Measurements from ENCODE around the gene FAM168A. TPM values are rescaled to one million over a fixed set of nuclear protein-coding genes. Genes with fewer than 3 reads are reported as not detected.

FAM168A gene
- total and polyA plus RNA-seq, 10 of the 15 experiments (the other 5 are each of a cell fraction or from before 2014, with no cell fraction given): 1.7 to 20.0 (median 10.0) TPM

DNA sequence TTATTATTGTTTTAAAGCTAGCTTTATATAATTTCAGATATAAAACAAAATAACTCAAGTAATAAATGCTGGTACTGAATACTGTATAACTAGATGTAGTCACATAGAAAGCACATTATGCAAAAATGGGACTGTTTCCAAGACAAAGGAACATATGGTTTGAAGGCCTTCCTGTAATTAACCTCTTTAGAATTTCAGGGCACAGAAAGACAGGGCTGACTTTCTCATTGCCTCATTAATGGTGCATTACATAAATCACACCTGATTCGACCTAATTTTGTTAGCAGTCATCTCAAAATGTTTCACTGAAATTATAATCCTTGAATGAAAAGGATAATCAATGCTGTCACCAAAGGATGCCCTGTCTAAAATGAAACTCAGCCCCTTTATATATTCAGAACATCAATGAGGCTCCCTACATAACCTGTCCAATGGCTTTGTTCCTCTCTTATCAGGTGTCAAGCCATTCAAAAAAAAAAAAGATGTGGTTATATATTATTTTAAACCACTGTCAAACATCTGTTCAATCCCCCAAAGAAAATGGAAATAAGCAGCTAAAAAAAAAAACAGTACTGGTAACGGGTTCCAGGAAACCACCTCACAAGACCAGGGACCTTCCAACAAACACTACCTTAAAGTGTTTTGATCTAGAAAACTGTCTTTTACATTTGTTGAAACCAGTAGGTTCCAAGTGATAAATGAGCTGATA is 77.4 kb downstream of the FAM168A start (continued):
- TF ChIP-seq, protein P1, sequence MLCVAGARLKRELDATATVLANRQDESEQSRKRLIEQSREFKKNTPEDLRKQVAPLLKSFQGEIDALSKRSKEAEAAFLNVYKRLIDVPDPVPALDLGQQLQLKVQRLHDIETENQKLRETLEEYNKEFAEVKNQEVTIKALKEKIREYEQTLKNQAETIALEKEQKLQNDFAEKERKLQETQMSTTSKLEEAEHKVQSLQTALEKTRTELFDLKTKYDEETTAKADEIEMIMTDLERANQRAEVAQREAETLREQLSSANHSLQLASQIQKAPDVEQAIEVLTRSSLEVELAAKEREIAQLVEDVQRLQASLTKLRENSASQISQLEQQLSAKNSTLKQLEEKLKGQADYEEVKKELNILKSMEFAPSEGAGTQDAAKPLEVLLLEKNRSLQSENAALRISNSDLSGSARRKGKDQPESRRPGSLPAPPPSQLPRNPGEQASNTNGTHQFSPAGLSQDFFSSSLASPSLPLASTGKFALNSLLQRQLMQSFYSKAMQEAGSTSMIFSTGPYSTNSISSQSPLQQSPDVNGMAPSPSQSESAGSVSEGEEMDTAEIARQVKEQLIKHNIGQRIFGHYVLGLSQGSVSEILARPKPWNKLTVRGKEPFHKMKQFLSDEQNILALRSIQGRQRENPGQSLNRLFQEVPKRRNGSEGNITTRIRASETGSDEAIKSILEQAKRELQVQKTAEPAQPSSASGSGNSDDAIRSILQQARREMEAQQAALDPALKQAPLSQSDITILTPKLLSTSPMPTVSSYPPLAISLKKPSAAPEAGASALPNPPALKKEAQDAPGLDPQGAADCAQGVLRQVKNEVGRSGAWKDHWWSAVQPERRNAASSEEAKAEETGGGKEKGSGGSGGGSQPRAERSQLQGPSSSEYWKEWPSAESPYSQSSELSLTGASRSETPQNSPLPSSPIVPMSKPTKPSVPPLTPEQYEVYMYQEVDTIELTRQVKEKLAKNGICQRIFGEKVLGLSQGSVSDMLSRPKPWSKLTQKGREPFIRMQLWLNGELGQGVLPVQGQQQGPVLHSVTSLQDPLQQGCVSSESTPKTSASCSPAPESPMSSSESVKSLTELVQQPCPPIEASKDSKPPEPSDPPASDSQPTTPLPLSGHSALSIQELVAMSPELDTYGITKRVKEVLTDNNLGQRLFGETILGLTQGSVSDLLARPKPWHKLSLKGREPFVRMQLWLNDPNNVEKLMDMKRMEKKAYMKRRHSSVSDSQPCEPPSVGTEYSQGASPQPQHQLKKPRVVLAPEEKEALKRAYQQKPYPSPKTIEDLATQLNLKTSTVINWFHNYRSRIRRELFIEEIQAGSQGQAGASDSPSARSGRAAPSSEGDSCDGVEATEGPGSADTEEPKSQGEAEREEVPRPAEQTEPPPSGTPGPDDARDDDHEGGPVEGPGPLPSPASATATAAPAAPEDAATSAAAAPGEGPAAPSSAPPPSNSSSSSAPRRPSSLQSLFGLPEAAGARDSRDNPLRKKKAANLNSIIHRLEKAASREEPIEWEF (IDR thresholded peaks at IDR 0.05; ENCODE audit: insufficient replicate concordance, low read depth, low read length): peak; percentile 37
- TF ChIP-seq PML (IDR thresholded peaks at IDR 0.05; ENCODE audit: low read length): no peak
- no peak for TF ChIP-seq HDAC2 (IDR thresholded peaks at IDR 0.05)
- TF ChIP-seq, protein P2, sequence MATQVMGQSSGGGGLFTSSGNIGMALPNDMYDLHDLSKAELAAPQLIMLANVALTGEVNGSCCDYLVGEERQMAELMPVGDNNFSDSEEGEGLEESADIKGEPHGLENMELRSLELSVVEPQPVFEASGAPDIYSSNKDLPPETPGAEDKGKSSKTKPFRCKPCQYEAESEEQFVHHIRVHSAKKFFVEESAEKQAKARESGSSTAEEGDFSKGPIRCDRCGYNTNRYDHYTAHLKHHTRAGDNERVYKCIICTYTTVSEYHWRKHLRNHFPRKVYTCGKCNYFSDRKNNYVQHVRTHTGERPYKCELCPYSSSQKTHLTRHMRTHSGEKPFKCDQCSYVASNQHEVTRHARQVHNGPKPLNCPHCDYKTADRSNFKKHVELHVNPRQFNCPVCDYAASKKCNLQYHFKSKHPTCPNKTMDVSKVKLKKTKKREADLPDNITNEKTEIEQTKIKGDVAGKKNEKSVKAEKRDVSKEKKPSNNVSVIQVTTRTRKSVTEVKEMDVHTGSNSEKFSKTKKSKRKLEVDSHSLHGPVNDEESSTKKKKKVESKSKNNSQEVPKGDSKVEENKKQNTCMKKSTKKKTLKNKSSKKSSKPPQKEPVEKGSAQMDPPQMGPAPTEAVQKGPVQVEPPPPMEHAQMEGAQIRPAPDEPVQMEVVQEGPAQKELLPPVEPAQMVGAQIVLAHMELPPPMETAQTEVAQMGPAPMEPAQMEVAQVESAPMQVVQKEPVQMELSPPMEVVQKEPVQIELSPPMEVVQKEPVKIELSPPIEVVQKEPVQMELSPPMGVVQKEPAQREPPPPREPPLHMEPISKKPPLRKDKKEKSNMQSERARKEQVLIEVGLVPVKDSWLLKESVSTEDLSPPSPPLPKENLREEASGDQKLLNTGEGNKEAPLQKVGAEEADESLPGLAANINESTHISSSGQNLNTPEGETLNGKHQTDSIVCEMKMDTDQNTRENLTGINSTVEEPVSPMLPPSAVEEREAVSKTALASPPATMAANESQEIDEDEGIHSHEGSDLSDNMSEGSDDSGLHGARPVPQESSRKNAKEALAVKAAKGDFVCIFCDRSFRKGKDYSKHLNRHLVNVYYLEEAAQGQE (IDR thresholded peaks at IDR 0.05; ENCODE audit: low read depth, low read length): no peak
- no peak for TF ChIP-seq LARP7 (IDR thresholded peaks at IDR 0.05)
- TF ChIP-seq MTA3 (IDR thresholded peaks at IDR 0.05; ENCODE audit: borderline replicate concordance, low read length): no peak
- TF ChIP-seq MTA2 (IDR thresholded peaks at IDR 0.05; ENCODE audit: low read depth): peak; percentile 83
- TF ChIP-seq, protein P3, sequence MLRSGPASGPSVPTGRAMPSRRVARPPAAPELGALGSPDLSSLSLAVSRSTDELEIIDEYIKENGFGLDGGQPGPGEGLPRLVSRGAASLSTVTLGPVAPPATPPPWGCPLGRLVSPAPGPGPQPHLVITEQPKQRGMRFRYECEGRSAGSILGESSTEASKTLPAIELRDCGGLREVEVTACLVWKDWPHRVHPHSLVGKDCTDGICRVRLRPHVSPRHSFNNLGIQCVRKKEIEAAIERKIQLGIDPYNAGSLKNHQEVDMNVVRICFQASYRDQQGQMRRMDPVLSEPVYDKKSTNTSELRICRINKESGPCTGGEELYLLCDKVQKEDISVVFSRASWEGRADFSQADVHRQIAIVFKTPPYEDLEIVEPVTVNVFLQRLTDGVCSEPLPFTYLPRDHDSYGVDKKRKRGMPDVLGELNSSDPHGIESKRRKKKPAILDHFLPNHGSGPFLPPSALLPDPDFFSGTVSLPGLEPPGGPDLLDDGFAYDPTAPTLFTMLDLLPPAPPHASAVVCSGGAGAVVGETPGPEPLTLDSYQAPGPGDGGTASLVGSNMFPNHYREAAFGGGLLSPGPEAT (IDR thresholded peaks at IDR 0.05; ENCODE audit: low read depth): peak; percentile 83
- peak in 1 of 2 experiments; percentile 21; a peak in 1 of 4 replicates for TF ChIP-seq BHLHE40 (IDR thresholded peaks at IDR 0.05; ENCODE audit: borderline replicate concordance in 1 of 2, low read depth in 2 of 2, low read length in 1 of 2)
- peak in 1 of 2 experiments; percentile 60; a peak in 1 of 4 replicates for TF ChIP-seq EP300 (IDR thresholded peaks at IDR 0.05; ENCODE audit: borderline replicate concordance in 1 of 2, control insufficient read depth in 1 of 2, low read depth in 2 of 2, low read length in 2 of 2)
- TF ChIP-seq EED (IDR thresholded peaks at IDR 0.05; ENCODE audit: low read depth): no peak
